Embryonic facial prominence (tissue), 1 donor: ENCODE results near the gene ISL2.

Experiments
- DNase-seq: peaks from one replicate; pipeline ENCODE4 v3.0.0-alpha.2; 2016; ENCODE audit errors: extremely low spot score

The ISL2 gene

DNA sequence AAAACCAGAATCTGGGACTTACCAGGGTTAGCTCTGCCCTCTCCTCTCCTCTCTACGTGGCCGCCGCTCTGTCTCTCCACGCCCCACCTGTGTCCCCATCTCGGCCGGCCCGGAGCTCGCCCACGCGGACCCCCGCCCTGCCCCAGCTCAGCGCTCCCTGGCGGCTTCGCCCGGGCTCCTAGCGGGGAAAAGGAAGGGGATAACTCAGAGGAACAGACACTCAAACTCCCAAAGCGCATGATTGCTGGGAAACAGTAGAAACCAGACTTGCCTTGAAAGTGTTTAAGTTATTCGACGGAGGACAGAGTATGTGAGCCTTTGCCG lies 5.4 kb downstream of the ISL2 start:
- DNase-seq, result no peak

GRCh38 chr15:76342382-76343201 lies 6.0 kb downstream of the ISL2 start:
- no peak for DNase-seq

DNA sequence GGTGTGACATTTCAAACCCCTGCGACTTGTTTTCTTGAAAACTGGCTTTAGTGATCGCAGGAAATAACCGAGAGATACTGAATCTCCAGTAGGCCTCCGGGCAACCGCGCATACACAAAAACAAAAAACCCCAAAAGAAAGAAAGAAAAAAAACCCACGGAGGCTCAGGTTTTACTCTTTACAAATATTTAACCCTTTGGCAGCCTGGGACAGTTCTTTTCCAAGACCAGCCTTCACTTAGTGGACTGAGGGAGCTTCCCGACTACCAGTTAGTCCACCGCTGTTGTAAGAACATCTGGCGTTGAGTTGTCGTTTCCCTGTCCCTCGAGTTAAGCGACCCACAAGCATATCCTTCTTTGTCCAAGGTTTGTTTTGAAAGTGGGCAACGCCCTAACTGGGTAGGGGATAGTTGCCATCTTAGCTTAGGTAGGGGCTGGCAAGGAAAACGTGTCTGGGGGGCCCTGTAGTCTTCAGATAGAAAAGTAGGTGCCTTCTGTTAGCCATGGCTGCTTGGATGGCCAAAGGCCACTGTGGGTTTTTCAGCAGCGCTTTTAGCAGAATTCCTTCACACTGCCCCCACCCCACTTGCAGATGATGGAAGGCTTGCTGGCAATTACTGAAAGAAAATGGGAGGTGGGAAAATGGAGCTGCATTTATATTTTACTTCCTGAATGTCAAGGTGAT lies 6.9 kb downstream of the ISL2 start:
- DNase-seq, result no peak

GRCh38 chr15:76344893-76345582 lies 8.5 kb downstream of the ISL2 start:
- no peak for DNase-seq

DNA sequence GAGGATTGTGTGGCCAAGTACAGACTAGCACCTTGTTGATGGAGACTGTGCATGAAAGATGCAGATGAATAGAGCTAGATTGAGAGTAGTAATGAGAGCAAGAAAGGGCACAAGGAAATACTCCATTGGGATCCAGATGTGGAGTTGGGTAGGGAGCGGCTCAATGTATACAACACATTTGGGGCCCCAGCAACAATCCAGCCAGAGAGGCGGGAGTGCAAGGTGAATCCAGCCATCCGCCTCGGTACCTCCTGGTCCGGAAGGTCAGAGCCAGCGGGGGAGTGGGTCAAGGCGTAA lies 9.0 kb downstream of the ISL2 start:
- no peak for DNase-seq

GRCh38 chr15:76345880-76346668 lies 9.5 kb downstream of the ISL2 start:
- DNase-seq, result no peak

- no peak for DNase-seq
Measured at GRCh38 chr15:76346669-76347481, 10.3 kb downstream of the ISL2 start.

GRCh38 chr15:76347482-76348055 lies 11.0 kb downstream of the ISL2 start:
- no peak for DNase-seq

DNA sequence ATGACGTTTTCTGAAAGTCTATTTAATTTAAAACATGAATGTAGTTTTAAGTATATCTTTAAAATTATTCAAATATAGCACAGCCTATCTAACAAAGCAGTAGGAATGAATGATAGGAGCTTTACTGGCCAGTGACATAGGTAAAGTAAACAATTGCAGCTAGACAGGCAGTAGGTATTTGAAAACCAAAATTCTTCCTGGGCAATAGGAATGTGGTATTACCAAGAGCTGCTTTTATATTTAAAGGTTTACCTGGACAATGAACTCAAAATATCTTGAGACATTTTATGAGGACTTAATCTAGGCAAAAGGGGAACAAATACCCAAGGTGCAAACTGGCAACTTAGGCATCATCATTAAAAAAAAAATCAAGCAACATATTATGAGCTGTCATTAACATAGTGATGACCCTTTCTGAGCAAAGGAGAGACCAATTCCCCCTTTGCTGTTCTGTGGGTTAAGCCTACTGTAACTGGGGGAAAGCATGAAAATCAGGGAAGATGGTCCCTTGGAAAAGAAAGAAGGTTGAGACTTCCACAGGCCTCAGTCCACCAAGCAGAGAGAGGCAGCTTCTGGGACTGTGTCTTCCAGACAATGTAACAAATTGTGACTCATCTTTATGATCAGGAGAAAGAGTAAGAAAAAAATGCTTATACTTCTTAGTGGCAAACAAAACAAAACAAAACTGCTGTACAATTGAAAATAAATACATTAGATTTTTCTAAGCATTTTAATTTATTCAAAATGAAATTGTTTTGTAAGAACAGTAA lies 12.9 kb downstream of the ISL2 start:
- DNase-seq, result no peak

DNA sequence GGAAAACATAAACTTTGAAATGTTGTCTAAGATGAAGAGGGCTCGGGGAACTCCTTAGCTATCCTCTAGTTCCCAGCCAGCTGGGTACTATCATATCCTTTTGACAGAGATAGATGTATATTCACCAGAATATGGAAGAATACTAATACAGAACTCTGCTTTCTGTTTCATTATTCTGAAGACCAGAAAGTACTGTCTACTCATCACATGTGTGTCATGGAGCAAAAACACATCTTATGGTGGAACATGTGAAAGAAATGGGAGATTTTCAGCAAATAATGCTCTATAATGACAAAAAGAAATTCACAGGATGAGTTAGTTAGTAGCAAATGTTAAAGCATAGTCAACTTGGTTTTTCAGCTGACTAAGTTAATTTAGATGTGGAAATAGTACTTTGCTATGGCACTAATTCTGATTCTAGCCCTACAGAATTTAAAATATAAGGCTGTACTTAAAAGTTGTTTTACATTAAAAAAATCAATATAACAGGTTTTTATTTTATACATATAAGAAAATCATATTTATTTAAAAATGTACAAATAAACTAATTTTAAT lies 16.5 kb downstream of the ISL2 start:
- no peak for DNase-seq

DNA sequence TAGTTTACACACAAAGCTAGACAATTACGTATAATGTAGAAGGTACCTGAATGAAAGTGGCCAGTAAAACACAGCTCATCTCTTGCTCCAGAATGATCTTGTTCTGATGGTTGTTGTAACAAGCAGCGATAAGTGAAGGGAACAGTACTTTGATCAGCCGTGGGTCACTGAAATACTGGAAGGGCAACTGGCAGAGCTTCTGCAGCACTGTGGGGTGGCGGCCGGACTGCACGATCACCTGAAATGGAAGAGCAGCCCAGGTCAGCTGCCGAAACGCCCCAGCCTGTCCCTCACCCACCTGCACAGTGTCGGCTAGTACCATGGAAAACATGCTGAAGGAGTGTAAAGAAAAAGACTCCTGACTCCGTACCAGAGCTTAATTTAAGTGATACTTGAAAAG lies 17.3 kb downstream of the ISL2 start:
- no peak for DNase-seq

DNA sequence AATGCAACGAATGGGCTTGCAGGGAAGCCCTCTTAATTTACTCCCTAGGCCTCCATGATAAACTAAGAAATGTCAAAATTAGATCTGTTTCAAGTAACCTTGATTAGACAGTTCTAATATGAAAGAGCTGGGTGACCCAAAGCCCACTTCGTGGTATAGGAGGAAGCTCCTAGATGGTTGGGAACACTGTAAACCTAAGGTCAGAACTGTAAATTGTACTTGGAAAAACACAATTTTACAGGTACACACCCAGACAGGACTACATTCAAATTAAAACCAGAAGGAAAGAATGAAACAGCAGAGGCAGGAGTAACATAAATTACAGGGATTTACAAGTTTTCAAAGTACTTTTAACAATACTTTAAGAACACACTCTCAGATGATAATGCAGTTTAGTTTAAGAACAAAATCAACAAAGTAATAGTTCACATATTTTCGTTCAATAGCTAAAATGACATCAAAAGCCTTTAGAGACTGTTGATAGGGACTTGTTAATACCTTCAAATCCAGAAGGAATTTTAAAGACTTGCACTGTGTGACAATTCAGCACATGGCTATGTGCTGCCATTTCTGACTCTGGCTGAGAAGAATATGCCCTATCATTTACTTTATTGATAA lies 18.4 kb downstream of the ISL2 start:
- no peak for DNase-seq

DNA sequence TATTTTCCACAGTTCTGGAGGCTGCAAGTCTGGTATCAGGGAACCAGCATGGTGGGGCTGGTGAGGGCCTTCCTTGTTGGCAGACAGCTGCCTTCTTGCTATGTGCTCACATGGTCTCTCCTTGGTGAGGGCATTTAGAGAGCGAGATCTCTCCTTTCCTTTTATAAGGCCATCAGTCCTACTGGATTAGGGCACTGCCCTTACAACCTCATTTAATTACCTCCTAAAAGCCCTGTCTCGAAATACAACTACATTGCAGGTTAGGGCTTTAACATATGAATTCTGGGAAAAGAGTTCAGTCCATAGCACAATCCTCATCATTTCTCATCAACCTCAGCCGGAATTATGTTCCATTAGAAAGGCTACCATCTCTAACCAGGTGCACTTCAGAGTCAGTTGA lies 21.9 kb downstream of the ISL2 start:
- DNase-seq, result no peak

GRCh38 chr15:76359152-76359551 lies 22.6 kb downstream of the ISL2 start:
- no peak for DNase-seq

- no peak for DNase-seq
Measured at GRCh38 chr15:76360416-76360815, 23.8 kb downstream of the ISL2 start.

DNA sequence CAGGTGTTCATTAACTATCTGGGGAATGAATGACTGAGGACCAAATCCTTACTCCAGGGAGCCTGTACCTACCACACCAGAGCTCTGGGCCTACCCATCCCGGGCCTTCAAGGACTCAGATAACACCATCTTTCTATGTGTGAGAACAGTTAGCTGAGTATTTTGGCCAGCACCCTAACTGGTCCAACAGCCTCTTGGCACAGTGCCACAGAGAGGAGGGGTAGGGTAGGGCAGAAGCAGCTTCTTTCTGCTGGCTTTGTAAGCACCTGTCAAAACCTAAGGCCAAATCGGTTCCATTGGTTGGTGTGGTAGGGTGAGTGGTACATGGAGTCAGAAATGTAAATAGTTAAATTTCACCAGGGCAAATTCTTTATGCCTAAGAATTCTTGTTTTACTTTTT lies 26.7 kb downstream of the ISL2 start:
- DNase-seq, result no peak

DNA sequence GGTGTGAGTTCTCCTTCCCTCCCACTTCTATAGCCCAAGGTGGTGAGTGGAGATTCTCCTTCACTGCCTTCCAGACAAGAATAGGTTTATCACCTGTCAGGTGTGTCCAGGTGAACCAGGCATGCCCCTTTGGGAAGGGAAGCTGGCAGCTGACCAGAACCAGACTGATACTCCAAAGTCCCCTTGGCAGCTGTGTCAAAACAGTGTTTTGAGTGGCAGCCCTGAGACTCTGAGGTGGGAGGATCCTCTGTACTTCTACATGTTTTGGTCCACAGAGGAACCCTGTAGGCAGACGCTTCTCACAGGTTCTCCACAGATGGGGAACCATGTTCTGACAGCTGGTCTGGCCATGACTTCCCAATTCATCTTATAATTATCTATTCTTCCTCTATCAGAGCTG lies 30.1 kb downstream of the ISL2 start:
- no peak for DNase-seq

DNA sequence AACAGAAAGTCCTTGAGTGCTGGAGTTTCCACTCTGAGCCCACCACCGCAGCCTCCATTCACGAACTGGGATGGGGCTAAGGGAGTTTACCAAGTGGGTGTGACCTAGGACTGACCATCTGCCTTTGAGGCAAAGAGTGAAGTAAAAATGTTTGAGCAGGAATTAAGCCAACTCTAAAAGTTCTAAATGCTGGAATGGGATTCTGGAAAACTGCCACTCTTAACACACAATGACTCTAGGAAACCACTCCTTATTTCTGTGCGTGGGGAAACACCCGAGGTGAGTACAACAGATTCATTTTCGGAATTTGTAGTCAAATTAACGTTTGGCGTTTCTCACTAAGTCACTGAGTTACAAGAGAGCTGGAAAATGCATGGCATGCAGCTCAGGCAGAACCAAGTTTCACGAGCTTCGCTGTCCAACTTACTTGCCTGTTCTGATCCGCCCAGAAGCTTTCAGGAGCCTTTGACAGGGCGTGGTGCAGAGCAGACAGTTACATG lies 31.6 kb downstream of the ISL2 start:
- DNase-seq, result no peak

- no peak for DNase-seq
Measured at GRCh38 chr15:76376029-76376428, 39.5 kb downstream of the ISL2 start.
